ENCODE measurements around the gene TRIM50.
"Not testable (repeated sequence)": the region's sequence is repeated elsewhere in the genome, so short reads cannot be mapped to it uniquely, and the experiment has no call there.

TRIM50 gene

GRCh38 chr7:73311421-73311820, 16.5 kb downstream of the TRIM50 start:
- DNase-seq: not testable (repeated sequence)

GRCh38 chr7:73308665-73309214, 19.1 kb downstream of the TRIM50 start, which contains the start of gene NSUN5:
TSS of gene NSUN5 (minus strand) at chr7:73308826. CDS start at chr7:73308790, 36 bp downstream.
- DNase-seq: peak; percentile 92

DNA sequence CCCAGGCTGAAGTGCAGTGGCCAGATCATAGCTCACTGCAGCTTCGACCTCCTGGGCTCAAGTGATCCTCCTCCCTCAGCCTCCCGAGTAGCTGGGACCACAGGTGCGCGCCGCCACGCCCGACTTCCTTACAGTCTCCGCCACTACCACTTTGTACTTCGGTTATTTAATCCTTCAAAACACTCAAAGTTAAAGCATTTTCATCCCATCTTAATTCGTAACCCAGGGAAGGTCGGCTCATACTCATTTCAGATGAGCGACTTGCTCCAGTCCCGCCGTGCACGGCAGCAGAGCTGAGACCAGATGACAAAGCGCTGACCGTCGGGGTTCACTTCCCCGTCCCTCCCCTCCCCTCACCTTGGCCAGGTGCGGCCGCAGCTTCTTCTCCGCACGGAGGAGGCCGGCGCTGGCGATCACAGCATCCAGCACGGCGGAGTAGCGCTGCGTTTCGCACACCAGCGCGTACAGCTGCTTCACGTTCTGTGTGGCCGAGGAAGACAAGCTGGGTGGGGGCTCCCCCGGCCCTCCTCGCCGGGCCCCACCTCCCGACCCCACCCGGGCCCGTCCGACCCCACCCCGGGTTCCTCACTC, 19.7 kb downstream of the TRIM50 start:
- no peak for DNase-seq

GRCh38 chr7:73307436-73307835, 20.4 kb downstream of the TRIM50 start:
- DNase-seq: no peak

DNA sequence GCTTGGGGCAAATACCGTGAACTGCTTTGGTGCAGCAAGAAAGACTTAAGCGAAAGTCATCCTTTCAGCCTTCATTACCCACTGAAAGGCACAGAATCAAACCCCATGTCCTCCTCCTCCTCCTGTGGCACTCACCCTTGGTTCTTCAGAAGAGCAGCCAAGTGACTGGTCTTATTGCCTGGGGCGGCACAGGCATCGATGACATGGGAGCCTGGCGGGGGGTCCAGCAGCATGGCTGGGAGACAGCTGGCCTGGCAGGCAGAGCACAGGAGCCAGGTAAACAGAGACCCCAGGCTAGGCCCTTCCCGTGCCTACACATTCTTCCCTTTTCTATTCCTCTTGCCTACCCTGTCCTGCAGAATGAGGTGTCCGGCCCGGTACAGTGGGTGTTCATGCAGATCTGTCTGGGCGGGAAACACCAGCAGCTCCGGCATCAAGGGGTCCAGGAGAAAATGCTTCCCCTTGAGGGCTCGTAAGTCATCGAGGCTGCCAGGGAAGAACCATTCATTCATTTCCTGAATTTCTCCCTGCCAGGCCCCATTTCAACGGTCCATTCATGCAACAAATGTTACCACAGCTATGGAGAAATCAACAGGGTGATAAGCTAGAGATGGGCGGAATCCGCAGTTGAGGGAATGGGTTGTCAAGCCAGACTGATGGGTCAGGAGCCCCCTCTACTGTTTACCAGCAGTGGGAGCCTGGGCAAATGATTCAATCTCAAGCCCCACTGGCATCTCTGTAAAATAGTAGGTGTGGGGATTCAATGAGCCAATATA, 23.1 kb downstream of the TRIM50 start:
- DNase-seq: not testable (repeated sequence)

DNA sequence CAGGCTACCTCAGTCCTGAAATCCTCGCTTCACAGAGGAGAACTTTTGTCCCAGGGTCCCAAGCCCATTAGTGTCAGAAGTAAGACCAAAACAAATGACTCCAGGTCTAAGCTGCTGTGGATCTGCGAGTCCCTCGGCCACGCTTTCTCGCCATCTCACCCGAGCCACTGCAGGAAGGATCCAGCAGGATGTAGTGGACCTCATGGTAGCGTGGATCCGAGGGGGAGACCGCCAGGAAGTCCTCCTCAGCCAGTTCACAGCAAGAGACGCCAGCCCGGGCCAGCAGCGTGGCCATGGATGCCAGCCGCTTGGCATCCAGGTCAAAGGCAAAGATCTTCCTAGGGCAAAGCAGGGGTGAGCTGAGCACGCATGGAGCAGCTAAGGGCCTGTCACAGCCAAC, 23.8 kb downstream of the TRIM50 start:
- no peak for DNase-seq

GRCh38 chr7:73303546-73303945, 24.3 kb downstream of the TRIM50 start:
- no peak for DNase-seq

- not testable (repeated sequence) for DNase-seq
Observed at GRCh38 chr7:73302846-73303245, 25.0 kb downstream of the TRIM50 start.

GRCh38 chr7:73301108-73301507, 26.8 kb downstream of the TRIM50 start:
- DNase-seq: not testable (repeated sequence)

GRCh38 chr7:73299812-73300211, 28.1 kb downstream of the TRIM50 start:
- not testable (repeated sequence) for DNase-seq

- not testable (repeated sequence) for DNase-seq
Observed at GRCh38 chr7:73297706-73298105, 30.2 kb downstream of the TRIM50 start.

GRCh38 chr7:73297235-73297634, 30.6 kb downstream of the TRIM50 start:
- not testable (repeated sequence) for DNase-seq

- DNase-seq: not testable (repeated sequence)
Observed at GRCh38 chr7:73277210-73277609, 50.7 kb downstream of the TRIM50 start.

DNA sequence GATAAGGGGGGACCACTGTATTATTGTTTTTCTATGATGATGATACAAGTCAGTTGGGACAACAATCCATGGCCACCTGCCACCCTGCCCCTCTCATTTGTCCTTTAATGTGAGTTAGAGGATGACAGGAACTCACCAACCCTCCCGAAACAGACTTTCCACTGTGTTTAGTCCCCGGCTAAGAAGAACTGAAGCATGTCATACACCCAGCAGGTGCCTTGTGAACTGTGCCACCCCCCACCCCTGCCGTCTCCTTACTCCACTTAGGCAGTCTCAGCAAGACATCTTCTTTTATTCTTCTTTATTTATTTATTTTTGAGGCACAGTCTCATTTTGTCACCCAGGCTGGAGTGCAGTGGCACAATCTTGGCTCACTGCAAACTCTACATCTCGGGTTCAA, 60.1 kb downstream of the TRIM50 start:
- not testable (repeated sequence) for DNase-seq

DNA sequence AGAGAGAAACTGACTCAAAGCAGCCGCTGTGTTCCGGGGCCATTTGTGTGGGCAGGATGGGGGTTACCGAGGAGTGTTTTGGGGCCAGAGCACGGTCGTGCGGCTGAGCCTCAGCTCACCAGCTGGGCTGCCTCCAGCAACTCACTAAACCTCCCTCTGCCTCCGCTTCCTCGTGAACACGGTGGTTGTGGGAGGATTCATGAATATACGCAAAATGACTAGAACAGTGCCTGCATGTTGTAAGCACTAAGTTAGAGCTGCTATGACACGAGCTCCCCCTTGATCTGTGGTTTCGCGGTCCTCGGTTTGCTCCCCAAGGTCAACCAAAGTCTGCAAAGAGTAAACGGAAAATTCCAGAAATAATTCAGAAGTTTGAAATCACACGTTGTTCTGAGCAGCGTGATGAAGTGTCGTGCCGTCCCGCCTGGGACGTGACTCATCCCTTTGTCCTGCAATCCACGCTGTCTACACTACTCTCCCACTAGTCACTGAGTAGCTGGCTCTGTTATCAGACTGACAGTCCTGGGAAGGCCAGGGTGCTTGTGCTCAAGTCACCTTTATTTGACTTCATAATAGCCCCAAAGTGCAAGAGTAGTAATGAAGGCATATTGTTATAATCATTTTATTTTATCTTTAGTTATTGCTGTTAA, 61.0 kb downstream of the TRIM50 start:
- DNase-seq: not testable (repeated sequence)
